K562 (cell line): Measurements from ENCODE around the gene FARP1. TPM values are rescaled to one million over a fixed set of nuclear protein-coding genes. Genes with fewer than 3 reads are reported as not detected.

Experiments
- ATAC-seq: fragments of 200-7000 bp; cut with Tn5 transposase; 3 replicates; pipeline ENCODE4 v1.9.1; 2020; ENCODE audit warnings: moderate library complexity
- BruUV-seq: library from RNA; stranded (reverse); fragments of 400-500 nt; replicated peaks from 2 replicates; lab custom pipeline; 2021; lab: Mats Ljungman, UMichigan
- CTCF ChIA-PET: fragments of 300-600 bp; formaldehyde crosslinking; extraction: SDS; loops from one replicate; lab custom pipeline; 2021; ENCODE audit warnings: low intra/inter-chr PET ratio; lab: Yijun Ruan, JAX
- POLR2A ChIA-PET: fragments of 300-600, 350-650 bp; sonication (Branson Sonifier 250); formaldehyde crosslinking; extraction: SDS; loops from one replicate; lab custom pipeline; 2021; ENCODE audit warnings: antibody characterized with exemption, inconsistent platforms; lab: Yijun Ruan, JAX
- DNase-seq, 4 experiments: peaks; one replicate each; pipeline versions ENCODE4 v3.0.0 to v3.0.0-alpha.2; 2011 to 2018; ENCODE audit warnings: low spot score in 3 of 4, mixed read lengths in 3 of 4; ENCODE audit errors: extremely low read depth in 1 of 4
- FAIRE-seq: peaks from 2 replicates; lab custom pipeline; 2011; peaks lifted over from hg19 to GRCh38; lab: Jason Lieb, UNC
- H2AFZ ChIP-seq: 2 replicates; pipeline ENCODE4 v1.6.0; 2011; ENCODE audit warnings: low read depth, low read length, control low read depth, inconsistent platforms
- H3K27ac ChIP-seq: fragments of 200-600 bp; 3 replicates; pipeline ENCODE4 v1.8.0; 2011; ENCODE audit warnings: low read depth, mild to moderate bottlenecking, control low read depth, inconsistent platforms, low read length, moderate library complexity, mixed read lengths; ENCODE audit errors: extremely low read depth
- H3K27me3 ChIP-seq, 2 experiments: fragments of 300-600 bp in 1 of 2; 2 replicates in 1 of 2; 3 replicates in 1 of 2; pipeline versions ENCODE4 v1.6.0 to v1.8.0; 2011; ENCODE audit warnings: inconsistent platforms in 2 of 2, low read length in 2 of 2, mild to moderate bottlenecking in 1 of 2, mixed read lengths in 1 of 2, moderate library complexity in 1 of 2; ENCODE audit not compliant: control insufficient read depth in 2 of 2, insufficient read depth in 2 of 2
- H3K36me3 ChIP-seq: fragments of 300-600 bp; 3 replicates; pipeline ENCODE4 v1.8.0; 2011; ENCODE audit warnings: mild to moderate bottlenecking, low read length, inconsistent platforms; ENCODE audit not compliant: control insufficient read depth, insufficient read depth
- H3K4me1 ChIP-seq, 2 experiments: fragments of 200-600 bp in 1 of 2; replicated peaks in 1 of 2; 2 replicates in 1 of 2; 3 replicates in 1 of 2; pipeline versions ENCODE4 v1.5.1 to v1.8.0; 2011; ENCODE audit warnings: inconsistent platforms in 2 of 2, low read length in 2 of 2, mild to moderate bottlenecking in 1 of 2, mixed read lengths in 1 of 2, moderate library complexity in 1 of 2; ENCODE audit not compliant: control insufficient read depth in 2 of 2, insufficient read depth in 2 of 2
- H3K4me2 ChIP-seq: 2 replicates; pipeline ENCODE4 v1.6.1; 2011; ENCODE audit warnings: low read length, control low read depth, inconsistent platforms, mixed read lengths; ENCODE audit not compliant: insufficient read depth
- H3K4me3 ChIP-seq: fragments of 200-600 bp; sonication (generic), shearing (Covaris generic); 2 replicates; pipeline ENCODE4 v1.5.1; 2016; ENCODE audit warnings: control low read depth, inconsistent platforms
- H3K79me2 ChIP-seq: fragments of 200-600 bp; 3 replicates; pipeline ENCODE4 v1.8.0; 2011; ENCODE audit warnings: low read length, inconsistent platforms; ENCODE audit not compliant: control insufficient read depth, insufficient read depth
- H3K9ac ChIP-seq, 2 experiments: 2 replicates each; pipeline versions ENCODE4 v1.6.0 to v1.6.1; 2011; ENCODE audit warnings: low read depth in 2 of 2, low read length in 2 of 2, control low read depth in 1 of 2, inconsistent platforms in 1 of 2, mild to moderate bottlenecking in 1 of 2, mixed read lengths in 1 of 2; ENCODE audit not compliant: insufficient read depth in 1 of 2
- H3K9me1 ChIP-seq: one replicate; pipeline ENCODE4 v1.6.0; 2011; ENCODE audit warnings: inconsistent platforms, mild to moderate bottlenecking, low read length, moderate library complexity; ENCODE audit not compliant: control insufficient read depth, insufficient read depth
- H3K9me3 ChIP-seq: replicated peaks from 2 replicates; pipeline ENCODE4 v1.5.1; 2011; ENCODE audit warnings: low read depth, low read length, inconsistent platforms; ENCODE audit not compliant: control insufficient read depth, insufficient read depth
- H4K20me1 ChIP-seq: replicated peaks from 2 replicates; pipeline ENCODE4 v1.6.1; 2011; ENCODE audit warnings: low read length, inconsistent platforms, mixed read lengths; ENCODE audit not compliant: control insufficient read depth, insufficient read depth
- ARNT ChIP-seq, 2 experiments: fragments of 450-650 bp; IDR thresholded peaks; 2 replicates each; pipeline ENCODE4 v1.6.1; 2016; ENCODE audit warnings: mild to moderate bottlenecking in 1 of 2
- BMI1 ChIP-seq: fragments of 150-350 bp; IDR thresholded peaks from 2 replicates; pipeline ENCODE4 v1.6.1; 2014; ENCODE audit warnings: low read length
- HLTF ChIP-seq: fragments of 450-650 bp; IDR thresholded peaks from 2 replicates; pipeline ENCODE4 v1.6.1; 2016
- MCM3 ChIP-seq: fragments of 450-650 bp; IDR thresholded peaks from 2 replicates; pipeline ENCODE4 v1.6.1; 2016
- PYGO2 ChIP-seq: fragments of 450-650 bp; IDR thresholded peaks from 2 replicates; pipeline ENCODE4 v1.6.1; 2016; ENCODE audit warnings: mild to moderate bottlenecking, missing genetic modification characterization, moderate library complexity, missing compliant biosample characterization
- SRF ChIP-seq, 2 experiments: fragments of 250-450, 450-650 bp in 1 of 2; sonication (Bioruptor Pico) in 1 of 2; sonication (generic) in 1 of 2; formaldehyde crosslinking; IDR thresholded peaks; 2 replicates each; pipeline versions ENCODE4 v1.5.0 to v1.5.1; 2020 to 2022; ENCODE audit warnings: mild to moderate bottlenecking in 1 of 2, missing genetic modification reagents in 1 of 2
- TEAD4 ChIP-seq, 2 experiments: sonication (generic) in 1 of 2; formaldehyde crosslinking in 1 of 2; IDR thresholded peaks; 2 replicates each; pipeline versions ENCODE4 v1.6.1 to v1.8.0; 2012 to 2022; ENCODE audit warnings: borderline replicate concordance in 1 of 2, inconsistent platforms in 1 of 2, low read length in 1 of 2, mild to moderate bottlenecking in 1 of 2, missing genetic modification reagents in 1 of 2
- ZFX ChIP-seq: sonication (generic); formaldehyde crosslinking; IDR thresholded peaks from 2 replicates; pipeline ENCODE4 v1.8.0; 2022; ENCODE audit warnings: mild to moderate bottlenecking, missing genetic modification reagents, moderate library complexity
- ZKSCAN1 ChIP-seq: fragments of 150-350 bp; IDR thresholded peaks from 2 replicates; pipeline ENCODE4 v1.6.1; 2016; ENCODE audit warnings: low read depth, low read length
- ZNF408 ChIP-seq: fragments of 250-450 bp; sonication (Bioruptor Pico); IDR thresholded peaks from 2 replicates; pipeline ENCODE4 v1.4.0; 2020; ENCODE audit warnings: low read depth, mild to moderate bottlenecking, moderate library complexity
- ZNF699 ChIP-seq: fragments of 250-450 bp; sonication (Bioruptor Pico); IDR thresholded peaks from 2 replicates; pipeline ENCODE4 v1.8.0; 2021; ENCODE audit warnings: mild to moderate bottlenecking, moderate library complexity; ENCODE audit not compliant: insufficient replicate concordance
- WGBS: fragments of 100-300 bp; shearing (Covaris generic); methylation state at CpG from one replicate; pipeline ENCODE4 v1.1.6; 2016; ENCODE audit warnings: low coverage, mixed read lengths; ENCODE audit not compliant: insufficient coverage; ENCODE audit errors: missing lambda C conversion rate; 5-methylcytosine and 5-hydroxymethylcytosine counted together
- in situ Hi-C: fragments of 300-500 bp; cut with MboI; formaldehyde crosslinking; loops from 4 replicates; pipeline ENCODE4 v1.15.0; 2018; ENCODE audit warnings: inconsistent platforms, mixed read lengths
- intact Hi-C: fragments of 100-400 bp; cut with micrococcal nuclease; formaldehyde crosslinking; loops from 2 replicates; pipeline ENCODE4 v1.14.2; 2022
- polyA plus RNA-seq, 8 experiments: library from polyadenylated mRNA; depleted of rRNA in 4 of 8; stranded (reverse) in 5 of 8; unstranded in 3 of 8; fragments of >200 nt; fragmentation: Nextera tagmentation in 2 of 8; fragmentation: Illumina TruSeq in 1 of 8; extraction: Ambion mirVana in 2 of 8; extraction: Trizol in 1 of 8; gene quantifications; 2 replicates each; pipeline versions ENCODE4 v1.2.1 to v1.2.3, GENCODE V29; 2011 to 2014; ENCODE audit warnings: inconsistent platforms in 1 of 8, missing spikeins in 1 of 8
- total RNA-seq, 7 experiments: library from RNA; depleted of rRNA in 6 of 7; stranded (reverse); fragments of >200 nt in 6 of 7; fragmentation: Illumina TruSeq in 2 of 7; extraction: Trizol in 2 of 7; gene quantifications; 2 replicates each; pipeline versions ENCODE4 v1.2.1 to v1.2.3, GENCODE V29; 2011 to 2021; ENCODE audit warnings: low replicate concordance in 1 of 7
- TF ChIP-seq, protein P1 (sequence below): IDR thresholded peaks from 2 replicates; pipeline ENCODE4 v1.6.1; 2014; ENCODE audit warnings: antibody characterized with exemption
- TF ChIP-seq, protein P2 (sequence below), 2 experiments: fragments of 450-650 bp; formaldehyde crosslinking in 1 of 2; IDR thresholded peaks; 2 replicates each; pipeline versions ENCODE4 v1.4.0 to v1.6.1; 2014 to 2020; ENCODE audit warnings: mild to moderate bottlenecking in 2 of 2, borderline replicate concordance in 1 of 2, low read depth in 1 of 2

Gene FARP1
- total and polyA plus RNA-seq, 9 of the 15 experiments (the other 6 are each of a cell fraction or from before 2014, with no cell fraction given), result 0.03 to 0.29 (median 0.05) TPM; not detected in 3

DNA sequence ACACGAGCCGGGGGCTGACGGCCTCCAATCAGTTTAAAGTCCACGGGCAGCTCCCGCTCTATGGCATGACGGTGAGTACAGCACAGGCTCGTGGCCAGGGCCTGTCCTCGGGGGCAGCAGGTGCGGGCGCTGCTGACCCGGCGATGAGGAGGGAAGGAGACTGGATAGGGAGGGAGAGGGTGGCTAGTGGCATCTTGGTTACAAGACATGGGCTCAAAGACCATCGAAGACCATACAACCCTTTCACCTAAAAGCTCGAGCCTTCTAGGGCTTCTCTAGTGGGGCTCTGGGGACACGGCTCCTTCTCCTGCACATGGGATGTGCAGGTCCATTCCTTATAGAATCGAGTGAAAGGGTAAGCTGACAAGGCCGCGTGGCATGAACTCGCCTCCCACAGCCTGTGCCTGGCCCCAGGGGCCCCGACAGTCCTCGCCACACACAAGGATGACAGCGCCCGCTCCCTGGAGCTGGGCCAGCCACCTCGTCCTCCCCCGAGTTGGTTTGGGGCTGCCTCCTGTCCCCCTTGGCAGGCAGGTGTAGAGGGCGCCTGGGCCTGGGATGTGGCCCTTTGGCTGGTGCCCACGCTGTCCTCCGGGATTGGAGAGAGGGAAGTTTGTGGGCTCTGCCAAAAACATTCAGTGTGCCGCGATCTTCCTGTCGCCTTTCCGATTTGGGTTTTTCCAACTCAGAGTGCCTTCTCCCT is 296.4 kb downstream of the FARP1 start:
- Histone ChIP-seq H3K27me3 (peaks cover 18 to 83% of the 10 kb centered on the region in 2 experiments), H3K79me2 (no peaks in the 10 kb centered on the region), H2AFZ (no peak overlapping the region), H3K4me1 (no peaks in the 10 kb centered on the region; a peak in 1 of 5 replicates), H3K27ac (no peak overlapping the region), H3K4me3 (no peak overlapping the region), H3K36me3 (no peaks in the 10 kb centered on the region), H3K9me1 (no peaks in the 10 kb centered on the region), H3K9ac (no peak overlapping the region), H3K4me2 (no peak overlapping the region), H3K9me3 (no peaks in the 10 kb centered on the region), H4K20me1 (no peaks in the 10 kb centered on the region)
- no peak for DNase-seq
- in situ Hi-C loops (no loop called here), intact Hi-C loops (no loop called here)
- CTCF ChIA-PET, result no interaction called here
- WGBS, result 0% methylated on average over 15 of the region's 32 CpGs
- no TSS peak for BruUV-seq
- no peak for FAIRE-seq
- POLR2A ChIA-PET, result no interaction called here
- ATAC-seq, result no peak
- TF ChIP-seq, protein P1, sequence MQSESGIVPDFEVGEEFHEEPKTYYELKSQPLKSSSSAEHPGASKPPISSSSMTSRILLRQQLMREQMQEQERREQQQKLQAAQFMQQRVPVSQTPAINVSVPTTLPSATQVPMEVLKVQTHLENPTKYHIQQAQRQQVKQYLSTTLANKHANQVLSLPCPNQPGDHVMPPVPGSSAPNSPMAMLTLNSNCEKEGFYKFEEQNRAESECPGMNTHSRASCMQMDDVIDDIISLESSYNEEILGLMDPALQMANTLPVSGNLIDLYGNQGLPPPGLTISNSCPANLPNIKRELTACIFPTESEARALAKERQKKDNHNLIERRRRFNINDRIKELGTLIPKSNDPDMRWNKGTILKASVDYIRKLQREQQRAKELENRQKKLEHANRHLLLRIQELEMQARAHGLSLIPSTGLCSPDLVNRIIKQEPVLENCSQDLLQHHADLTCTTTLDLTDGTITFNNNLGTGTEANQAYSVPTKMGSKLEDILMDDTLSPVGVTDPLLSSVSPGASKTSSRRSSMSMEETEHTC, result no peak
- TF ChIP-seq ARNT (IDR thresholded peaks at IDR 0.05), result no peak
- no peak for TF ChIP-seq SRF (CRISPR knock-in tag; IDR thresholded peaks at IDR 0.05)
- TF ChIP-seq BMI1, result no peak
- TF ChIP-seq ZKSCAN1, result no peak
- no peak for TF ChIP-seq ZFX
- no peak for TF ChIP-seq ZNF699 (CRISPR knock-in tag)
- no peak for TF ChIP-seq MCM3
- no peak for TF ChIP-seq PYGO2 (tag)
- TF ChIP-seq, protein P2, sequence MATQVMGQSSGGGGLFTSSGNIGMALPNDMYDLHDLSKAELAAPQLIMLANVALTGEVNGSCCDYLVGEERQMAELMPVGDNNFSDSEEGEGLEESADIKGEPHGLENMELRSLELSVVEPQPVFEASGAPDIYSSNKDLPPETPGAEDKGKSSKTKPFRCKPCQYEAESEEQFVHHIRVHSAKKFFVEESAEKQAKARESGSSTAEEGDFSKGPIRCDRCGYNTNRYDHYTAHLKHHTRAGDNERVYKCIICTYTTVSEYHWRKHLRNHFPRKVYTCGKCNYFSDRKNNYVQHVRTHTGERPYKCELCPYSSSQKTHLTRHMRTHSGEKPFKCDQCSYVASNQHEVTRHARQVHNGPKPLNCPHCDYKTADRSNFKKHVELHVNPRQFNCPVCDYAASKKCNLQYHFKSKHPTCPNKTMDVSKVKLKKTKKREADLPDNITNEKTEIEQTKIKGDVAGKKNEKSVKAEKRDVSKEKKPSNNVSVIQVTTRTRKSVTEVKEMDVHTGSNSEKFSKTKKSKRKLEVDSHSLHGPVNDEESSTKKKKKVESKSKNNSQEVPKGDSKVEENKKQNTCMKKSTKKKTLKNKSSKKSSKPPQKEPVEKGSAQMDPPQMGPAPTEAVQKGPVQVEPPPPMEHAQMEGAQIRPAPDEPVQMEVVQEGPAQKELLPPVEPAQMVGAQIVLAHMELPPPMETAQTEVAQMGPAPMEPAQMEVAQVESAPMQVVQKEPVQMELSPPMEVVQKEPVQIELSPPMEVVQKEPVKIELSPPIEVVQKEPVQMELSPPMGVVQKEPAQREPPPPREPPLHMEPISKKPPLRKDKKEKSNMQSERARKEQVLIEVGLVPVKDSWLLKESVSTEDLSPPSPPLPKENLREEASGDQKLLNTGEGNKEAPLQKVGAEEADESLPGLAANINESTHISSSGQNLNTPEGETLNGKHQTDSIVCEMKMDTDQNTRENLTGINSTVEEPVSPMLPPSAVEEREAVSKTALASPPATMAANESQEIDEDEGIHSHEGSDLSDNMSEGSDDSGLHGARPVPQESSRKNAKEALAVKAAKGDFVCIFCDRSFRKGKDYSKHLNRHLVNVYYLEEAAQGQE (IDR thresholded peaks at IDR 0.05; ENCODE audit: borderline replicate concordance), result no peak
- TF ChIP-seq, protein P2 (CRISPR knock-in tag; IDR thresholded peaks at IDR 0.05; ENCODE audit: low read depth), result no peak
- TF ChIP-seq ZNF408 (CRISPR knock-in tag), result no peak
- TF ChIP-seq TEAD4 (IDR thresholded peaks at IDR 0.05; ENCODE audit: low read length), result no peak
- TF ChIP-seq TEAD4 (CRISPR knock-in tag; IDR thresholded peaks at IDR 0.05; ENCODE audit: borderline replicate concordance), result no peak
- no peak for TF ChIP-seq HLTF
